T-helper 2 cell (primary cell): ENCODE measurements around the gene TIMM13.

Source experiments
- DNase-seq, 5 experiments: peaks; one replicate each; pipeline versions ENCODE4 v3.0.0 to v3.0.0-alpha.2; 2012 to 2022

TIMM13 gene

DNA sequence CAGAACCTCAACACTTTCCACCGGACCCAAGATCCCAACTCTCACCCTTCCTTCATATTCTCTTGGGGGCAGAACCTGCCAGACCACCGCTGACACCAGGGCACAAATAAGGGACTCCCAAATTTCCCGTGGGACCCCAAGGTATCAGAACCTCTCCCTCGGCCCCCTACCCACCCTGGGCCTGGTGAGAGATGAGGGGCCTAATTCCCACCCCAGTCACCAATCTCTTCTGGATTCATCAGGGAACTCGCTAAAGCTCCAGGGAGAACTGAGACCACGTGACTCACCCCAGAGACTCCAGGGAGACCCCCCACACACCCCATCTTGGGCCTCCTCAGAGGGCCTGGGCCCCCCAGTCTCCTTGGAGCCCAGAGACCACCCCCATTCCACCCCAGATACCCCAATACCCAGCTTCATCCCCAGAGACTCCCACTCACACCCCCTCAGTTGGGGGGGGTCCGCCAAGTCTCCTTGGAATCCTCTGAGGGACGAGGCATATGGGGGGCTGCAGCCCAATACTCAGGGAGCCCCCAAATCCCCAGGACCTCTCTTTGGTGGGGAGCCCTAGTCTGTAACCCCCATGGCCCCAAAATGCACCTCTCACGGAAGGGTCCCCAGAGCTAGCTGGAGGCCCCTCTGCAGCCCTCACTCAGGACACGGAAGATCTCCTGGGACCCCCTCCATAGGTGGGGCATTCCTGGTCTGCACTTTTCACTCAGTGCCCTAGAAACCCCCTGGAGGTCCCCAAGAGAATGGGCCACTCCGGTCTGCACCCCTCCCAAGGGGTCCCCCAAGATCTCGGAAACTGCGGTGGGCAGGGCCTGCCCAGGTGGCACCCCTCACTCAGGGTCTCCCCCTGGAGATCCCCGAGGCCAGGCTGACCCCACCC is 27.8 kb upstream of the TIMM13 start:
- DNase-seq, result no peak

DNA sequence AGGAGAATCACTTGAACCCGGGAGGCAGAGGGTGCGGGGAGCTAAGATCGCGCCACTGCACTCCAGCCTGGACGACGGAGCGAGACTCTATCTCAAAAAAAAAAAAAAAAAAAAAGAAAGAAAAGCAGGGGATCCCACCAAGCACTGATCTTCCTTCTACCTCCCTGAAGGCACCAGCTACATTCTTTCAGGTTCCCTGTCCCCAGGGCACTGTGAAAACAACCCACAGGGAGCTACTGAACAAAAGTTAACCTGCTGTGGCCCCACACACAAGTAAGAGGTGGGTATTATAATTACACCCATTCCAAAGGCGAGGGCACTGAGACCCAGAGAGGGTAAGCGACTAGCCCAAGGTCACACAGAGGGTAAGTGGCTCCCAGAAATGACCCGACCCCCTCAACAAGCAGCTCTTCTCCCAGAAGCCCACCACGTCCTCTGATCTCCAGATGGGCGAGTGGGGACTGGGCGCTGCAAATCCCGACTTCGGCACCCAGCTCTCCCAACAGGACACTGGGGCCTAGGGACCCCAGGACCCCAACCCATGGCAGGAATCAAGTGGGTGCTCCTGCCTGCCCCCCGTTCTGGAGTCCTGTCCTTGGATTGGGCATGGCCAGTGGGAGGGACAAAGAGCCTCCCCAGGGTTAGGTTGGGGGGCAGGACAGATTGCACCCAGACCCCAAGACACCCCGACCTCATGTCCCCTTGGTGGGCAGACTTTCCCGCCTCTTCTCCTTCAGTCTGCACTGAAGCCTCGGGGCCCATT is 27.0 kb upstream of the TIMM13 start:
- no peak for DNase-seq

- DNase-seq, result no peak
Observed at GRCh38 chr19:2453431-2454025, 26.1 kb upstream of the TIMM13 start.

DNA sequence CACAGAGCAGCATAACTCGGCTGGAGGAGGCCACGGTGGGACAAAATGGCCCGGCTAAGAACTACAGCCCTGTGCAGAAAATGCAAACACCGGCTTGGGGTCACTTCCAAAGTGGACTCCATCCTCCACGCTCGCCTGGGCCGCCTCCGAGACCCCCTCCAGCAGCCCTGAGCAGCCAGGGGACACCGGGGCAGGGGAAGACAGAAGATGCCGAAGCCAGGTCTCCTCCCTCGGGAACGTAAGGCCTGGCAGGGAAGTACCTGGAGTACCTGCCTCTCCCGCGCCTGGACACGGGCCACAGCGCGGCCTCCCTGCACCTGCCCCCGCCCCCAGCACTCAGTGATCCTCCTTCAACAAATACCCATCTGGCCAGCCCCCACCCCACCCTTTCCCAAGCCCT is 24.4 kb upstream of the TIMM13 start:
- no peak for DNase-seq

DNA sequence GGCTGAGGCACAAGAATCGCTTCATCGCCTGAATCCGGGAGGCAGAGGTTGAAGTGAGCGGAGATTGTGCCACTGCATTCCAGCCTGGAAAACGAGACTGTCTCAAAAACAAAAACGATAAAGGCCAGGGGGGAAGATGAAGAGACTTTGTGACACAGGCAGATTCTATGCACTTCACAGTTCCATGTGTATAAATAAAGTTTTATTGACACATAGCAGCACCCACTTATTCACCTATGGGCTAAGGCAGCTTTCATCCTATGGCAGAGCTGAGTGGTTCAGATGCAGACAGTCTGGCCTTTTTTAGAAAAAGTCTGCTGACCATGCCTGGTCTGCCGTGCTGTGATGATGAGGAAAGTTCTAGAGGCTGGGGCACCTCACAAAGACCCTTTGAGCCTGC is 23.8 kb upstream of the TIMM13 start:
- no peak for DNase-seq

- DNase-seq, result no peak
Observed at GRCh38 chr19:2449019-2449418, 21.6 kb upstream of the TIMM13 start.

DNA sequence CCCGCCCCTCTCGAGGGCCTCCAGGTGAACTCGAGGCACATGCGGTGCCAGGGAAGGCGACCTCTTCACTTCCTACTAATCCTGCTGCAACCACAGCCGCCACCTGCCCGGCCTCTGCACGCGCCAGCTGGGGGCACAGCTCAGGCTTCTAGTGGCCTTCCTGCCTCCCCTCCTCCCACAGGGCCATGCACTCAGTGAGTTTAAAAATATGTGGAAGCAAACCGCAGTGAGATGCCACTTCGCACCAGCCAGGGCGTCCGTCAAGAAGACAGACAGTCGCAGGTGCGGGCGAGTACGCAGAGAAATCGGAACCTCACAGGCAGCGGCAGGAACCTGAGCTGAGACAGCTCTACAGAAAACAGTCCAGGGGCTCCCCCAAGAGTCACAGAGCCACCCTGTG is 19.0 kb upstream of the TIMM13 start:
- DNase-seq, result peak in 1 of 5 experiments; percentile 27

GRCh38 chr19:2444251-2445002 is 17.0 kb upstream of the TIMM13 start:
- no peak for DNase-seq

DNA sequence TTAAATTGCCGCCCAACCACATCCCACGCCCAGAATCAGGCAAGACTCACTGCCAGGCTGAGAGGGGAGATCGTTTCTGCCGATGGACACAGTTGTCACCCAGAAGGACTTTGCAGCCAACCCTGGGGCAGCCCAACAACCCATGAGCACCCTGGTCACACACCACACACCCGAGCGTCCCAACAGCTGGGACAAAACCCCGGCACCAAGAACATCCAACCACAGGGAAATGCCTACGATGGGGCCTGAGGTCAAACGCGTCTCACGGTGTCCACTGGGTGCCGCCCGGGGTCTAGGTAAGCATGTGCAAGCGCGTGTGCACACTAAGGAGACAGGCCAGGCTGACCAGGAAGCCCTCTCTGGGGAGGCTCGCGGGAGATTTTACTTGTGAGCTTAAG is 16.4 kb upstream of the TIMM13 start:
- DNase-seq, result no peak

DNA sequence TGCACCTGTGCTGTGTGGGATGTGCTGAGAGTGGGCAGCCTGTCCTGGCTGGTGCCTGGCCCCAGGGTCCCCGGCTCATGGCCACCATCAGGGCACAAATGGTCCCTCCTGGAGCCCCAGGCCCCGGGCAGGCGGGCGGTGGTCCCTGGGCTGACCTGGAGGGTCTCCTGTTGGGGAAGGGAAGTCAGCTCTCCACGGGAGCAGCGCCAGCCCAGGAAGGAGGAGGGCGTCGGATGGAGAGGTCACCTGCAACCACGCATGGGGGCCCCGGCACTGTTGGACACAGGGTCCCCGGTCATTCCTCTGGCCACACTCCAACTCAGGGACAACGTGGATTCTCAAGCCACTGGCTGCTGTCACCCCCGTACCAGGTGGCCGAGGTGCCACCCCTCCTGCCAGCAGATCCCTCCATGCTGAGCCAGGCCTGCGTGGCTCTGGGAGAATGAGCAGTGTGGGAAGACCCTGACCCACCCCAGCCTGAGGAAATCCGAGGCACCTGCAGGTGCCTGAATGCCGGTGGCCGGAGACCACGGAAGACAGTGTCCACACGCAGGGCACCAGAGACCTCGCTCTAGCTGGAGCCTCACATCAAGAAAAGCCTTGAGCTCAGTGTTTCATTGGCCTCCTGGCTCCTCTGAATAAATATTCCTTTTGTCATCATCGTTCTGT is 15.9 kb upstream of the TIMM13 start:
- DNase-seq, result no peak

- DNase-seq, result no peak
Observed at GRCh38 chr19:2441096-2441752, 13.8 kb upstream of the TIMM13 start.

DNA sequence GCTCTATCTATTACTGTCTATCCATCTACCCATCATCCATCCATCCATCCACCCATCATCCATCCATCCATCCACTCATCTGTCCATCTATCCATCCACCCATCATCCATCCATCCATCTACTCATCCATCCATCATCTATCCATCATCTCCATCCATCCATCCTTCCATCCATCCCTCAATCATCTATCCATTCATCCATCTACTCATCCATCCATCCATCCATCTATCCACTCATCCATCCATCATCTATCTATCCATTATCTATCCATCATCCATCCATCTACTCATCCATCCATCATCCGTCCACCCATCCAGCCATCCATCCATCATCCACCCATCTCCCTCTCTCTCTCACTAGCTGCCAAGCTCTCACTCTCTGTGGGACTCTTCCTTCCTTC is 13.1 kb upstream of the TIMM13 start:
- DNase-seq, result no peak

- DNase-seq, result no peak
Observed at GRCh38 chr19:2438178-2438577, 10.8 kb upstream of the TIMM13 start.

GRCh38 chr19:2436926-2437325 is 9.5 kb upstream of the TIMM13 start:
- DNase-seq, result no peak

GRCh38 chr19:2436384-2436783 is 9.0 kb upstream of the TIMM13 start:
- DNase-seq, result no peak

DNA sequence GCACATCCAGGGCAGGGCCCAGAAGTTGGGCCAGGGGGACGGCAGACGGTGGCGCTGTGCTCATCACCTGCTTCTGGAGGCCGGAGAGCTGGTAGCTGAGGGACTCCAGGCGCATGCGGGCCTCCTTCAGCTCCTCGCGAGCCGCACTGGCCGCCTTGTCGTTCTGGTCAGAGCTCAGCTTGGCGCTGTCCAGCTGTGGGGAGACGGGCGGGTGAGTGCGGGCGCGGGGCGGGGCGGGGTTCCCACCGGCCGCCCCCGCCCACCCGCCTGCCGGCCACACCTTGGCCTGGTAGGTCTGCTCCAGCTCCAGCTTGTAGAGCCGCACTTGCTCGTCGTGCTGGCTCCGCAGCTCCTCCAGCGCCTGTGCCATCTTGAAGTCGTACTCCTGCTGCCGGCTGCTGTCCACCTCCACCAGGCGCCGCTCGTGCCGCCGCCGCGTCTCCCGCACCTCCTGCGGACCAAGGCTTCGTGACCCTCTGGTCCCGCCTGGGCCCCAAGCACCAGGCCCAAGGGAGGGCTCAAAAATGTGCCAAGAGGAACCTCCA is 7.4 kb upstream of the TIMM13 start:
- no peak for DNase-seq

DNA sequence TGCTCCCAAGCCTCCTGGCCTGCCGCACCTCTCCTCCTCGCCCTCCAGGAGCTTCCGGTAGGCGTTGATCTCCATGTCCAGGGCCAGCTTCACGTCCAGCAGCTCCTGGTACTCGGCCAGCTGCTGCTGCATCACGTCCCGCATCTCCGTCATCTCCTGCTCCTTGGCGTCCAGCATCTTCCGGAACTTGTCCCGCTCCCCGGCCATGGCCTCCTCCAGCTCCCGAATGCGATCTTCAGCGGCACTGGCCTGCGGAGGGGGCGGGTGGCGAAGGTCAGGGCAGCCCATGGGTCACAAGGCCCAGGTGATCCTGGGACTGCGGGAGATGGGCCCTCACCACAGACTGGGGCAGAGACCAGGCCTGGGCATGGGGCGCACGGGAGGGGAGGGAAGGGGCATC is 6.9 kb upstream of the TIMM13 start:
- DNase-seq, result no peak

DNA sequence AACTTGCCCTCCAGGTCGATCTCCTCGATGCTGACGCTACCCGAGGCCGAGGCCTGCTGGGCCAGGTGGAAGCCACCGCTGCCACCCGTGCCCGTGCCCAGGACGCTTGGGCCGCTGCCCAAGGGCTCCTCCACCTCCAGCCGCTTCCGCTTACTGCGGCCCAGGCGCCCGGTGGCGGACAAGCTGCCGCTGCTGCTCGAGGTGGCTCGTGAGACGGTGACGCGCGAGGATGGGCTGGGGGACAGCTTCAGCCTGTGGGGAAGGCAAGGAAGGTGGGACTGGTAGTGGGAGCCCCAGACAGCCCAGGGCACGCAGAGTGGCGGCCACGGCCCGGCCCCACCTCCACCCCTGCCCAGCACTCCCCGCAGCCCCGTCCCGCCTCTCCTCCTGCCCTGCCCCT is 6.5 kb upstream of the TIMM13 start:
- DNase-seq, result no peak

DNA sequence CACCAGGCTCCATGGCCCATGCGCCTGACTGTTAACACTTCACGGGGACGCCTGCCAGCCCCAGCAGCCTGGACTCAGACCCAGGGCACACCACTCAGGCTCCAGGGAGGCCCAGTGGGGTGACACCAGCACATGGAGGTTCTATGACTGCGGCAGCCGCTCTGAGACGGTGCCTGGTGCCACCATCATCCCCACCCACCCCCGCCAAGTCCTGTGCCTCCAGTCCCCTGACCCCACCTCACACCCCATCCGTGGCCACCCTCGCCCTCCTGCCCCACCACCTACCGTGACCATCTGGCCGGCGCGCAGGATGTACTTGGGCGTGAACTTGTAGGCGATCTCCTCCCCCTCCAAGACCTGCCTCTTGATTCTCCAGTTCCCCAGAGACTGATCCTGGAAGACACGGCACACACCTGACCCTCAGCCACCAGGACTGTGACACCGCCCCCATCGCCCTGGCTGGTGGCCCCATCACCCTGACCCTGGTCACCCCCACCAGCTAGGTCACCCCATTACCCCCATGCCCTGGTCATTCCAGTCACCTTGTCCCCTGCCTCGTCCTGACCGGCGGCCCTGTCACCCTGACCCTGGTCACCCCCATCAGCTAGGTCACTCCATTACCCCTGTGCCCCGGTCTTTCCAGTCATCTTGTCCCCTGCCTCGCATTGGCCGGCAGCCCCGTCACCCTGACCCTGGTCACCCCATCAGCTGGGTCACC is 4.9 kb upstream of the TIMM13 start:
- no peak for DNase-seq

DNA sequence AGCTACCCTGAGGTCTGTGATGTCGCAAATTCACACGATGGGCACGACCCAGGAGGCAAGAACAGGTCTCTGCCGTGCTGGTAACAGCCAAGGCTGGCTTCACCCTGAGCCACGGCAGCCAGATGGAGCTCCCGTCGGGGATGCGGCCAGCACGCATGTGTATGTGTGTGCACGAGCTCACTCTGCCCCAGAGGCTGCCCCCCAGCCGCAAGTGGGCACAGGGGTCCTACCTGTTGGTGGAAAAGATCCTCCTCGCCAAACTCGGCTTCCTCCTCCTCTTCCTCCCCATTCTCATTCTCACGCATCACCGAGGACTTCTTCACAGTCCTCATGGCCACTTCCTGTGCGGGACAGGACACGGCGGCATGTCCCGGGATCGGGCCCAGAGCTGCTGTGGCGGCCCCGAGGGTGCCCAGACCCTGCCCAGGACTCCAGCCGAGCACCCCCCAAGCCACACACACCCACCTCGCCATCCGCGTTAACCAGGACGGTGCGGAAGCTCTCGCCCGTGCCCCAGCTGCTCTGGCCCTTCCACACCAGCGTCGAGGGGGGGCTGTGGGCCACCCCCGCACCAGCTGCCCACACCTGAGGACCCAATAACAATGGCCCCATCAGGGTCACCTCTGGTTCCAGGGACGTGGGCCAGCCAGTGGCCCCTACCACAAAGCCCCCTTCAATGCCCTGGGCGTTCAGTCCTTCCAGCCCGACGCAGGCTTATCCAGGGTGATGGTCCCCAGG is 4.1 kb upstream of the TIMM13 start:
- DNase-seq, result no peak
